ENCODE data around the gene OR13C8.

GRCh38 chr9:104556830-104557634 is 11.9 kb upstream of the OR13C8 start:
- TF ChIP-seq JUN (IDR thresholded peaks at IDR 0.05; ENCODE audit: low read depth, low read length) (no peak), USF2 (IDR thresholded peaks at IDR 0.05; ENCODE audit: low read length) (no peak), POLR2A (IDR thresholded peaks at IDR 0.05; ENCODE audit: control extremely low read depth in 1 of 2, low read depth in 2 of 2, low read length in 2 of 2) (no peak), KDM4A (IDR thresholded peaks at IDR 0.05; ENCODE audit: low read depth, low read length, severe bottlenecking) (no peak), EZH2 (IDR thresholded peaks at IDR 0.05; ENCODE audit: low read depth, low read length, severe bottlenecking) (no peak)
